Measurements from ENCODE around the gene ROR2. TPM values are rescaled to one million over a fixed set of nuclear protein-coding genes. Genes with fewer than 3 reads are reported as not detected.

Gene ROR2
- total RNA-seq, 1 experiment from 2014 or later: 2.7 TPM

DNA sequence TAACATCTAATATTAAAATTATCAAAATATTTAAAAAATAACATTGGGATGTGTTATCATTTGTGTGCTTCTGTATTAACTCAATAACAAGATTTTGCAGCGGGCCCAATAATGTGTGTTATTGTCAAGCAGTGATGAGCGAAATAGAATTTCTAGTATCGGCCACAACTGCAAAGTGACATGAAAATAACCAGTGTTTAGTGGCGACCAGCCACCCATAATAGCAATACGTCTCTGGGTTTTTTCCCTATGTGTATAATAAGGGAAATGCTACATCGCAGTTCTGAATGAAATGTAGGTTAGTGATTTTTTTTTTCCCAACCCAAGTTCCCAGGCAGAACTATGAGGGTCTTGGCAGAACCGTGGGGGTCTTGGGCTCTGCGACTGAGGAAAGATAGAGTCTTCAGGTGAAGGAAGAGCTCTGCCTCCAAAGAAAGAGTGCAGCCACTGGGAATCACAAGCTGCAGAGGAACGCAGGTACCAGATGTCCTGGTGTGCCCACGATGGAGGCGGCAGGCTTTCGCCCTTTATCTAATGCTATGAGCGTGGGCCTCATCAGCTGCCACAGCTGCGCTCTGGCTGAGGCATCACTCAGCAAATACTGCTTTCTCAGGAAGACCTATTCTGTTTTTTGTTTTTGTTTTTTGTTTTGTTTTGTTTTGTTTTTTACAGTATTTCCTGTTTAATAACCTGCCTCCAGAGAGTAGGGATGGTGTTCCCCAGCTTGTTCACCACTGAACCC is 235.0 kb downstream of the ROR2 start:
- Histone ChIP-seq H3K23me2 (ENCODE audit: insufficient read length, low read depth, low read length, poor library complexity, severe bottlenecking) (no peaks in the 10 kb centered on the region), H4K20me1 (ENCODE audit: control insufficient read depth, insufficient read depth, insufficient read length) (no peaks in the 10 kb centered on the region), H2BK5ac (ENCODE audit: insufficient read length, low read length) (no peak overlapping the region), H3K27ac (ENCODE audit: insufficient read length, low read depth, low read length) (no peak overlapping the region), H2BK12ac (ENCODE audit: insufficient read length, low read depth, low read length) (no peak overlapping the region), H3K18ac (ENCODE audit: insufficient read length, low read depth, low read length) (no peak overlapping the region), H2AK5ac (ENCODE audit: insufficient read length, low read length) (no peak overlapping the region), H2BK15ac (ENCODE audit: low read depth, low read length) (no peak overlapping the region), H4K8ac (replicated peaks; ENCODE audit: insufficient read length, low read depth, low read length) (no peak overlapping the region), H2BK20ac (ENCODE audit: low read depth, low read length, poor library complexity, severe bottlenecking) (no peak overlapping the region), H3K4me1 (ENCODE audit: insufficient read depth, low read length) (no peaks in the 10 kb centered on the region), H3K27me3 (ENCODE audit: insufficient read depth, low read length) (no peaks in the 10 kb centered on the region), H3K9ac (ENCODE audit: extremely low read depth, insufficient read length, low read length) (no peak overlapping the region), H4K91ac (ENCODE audit: insufficient read length, low read depth, low read length) (no peak overlapping the region), H4K5ac (ENCODE audit: insufficient read length, low read depth, low read length) (no peak overlapping the region), H3K14ac (ENCODE audit: insufficient read depth, low read length) (no peak overlapping the region), H2BK120ac (ENCODE audit: low read depth, low read length, poor library complexity, severe bottlenecking) (no peak overlapping the region), H3K23ac (ENCODE audit: insufficient read length, low read depth, low read length) (no peak overlapping the region), H3T11ph (ENCODE audit: low read length) (no peak overlapping the region), H2AFZ (ENCODE audit: low read length) (no peak overlapping the region), H3K4ac (ENCODE audit: low read depth, low read length) (no peak overlapping the region), H3K4me2 (ENCODE audit: insufficient read depth, insufficient read length, low read length) (no peak overlapping the region), H3K56ac (ENCODE audit: insufficient read length, low read depth, low read length) (no peak overlapping the region), H3K9me3 (ENCODE audit: control insufficient read depth, low read depth, low read length) (no peaks in the 10 kb centered on the region), H3K79me1 (ENCODE audit: insufficient read depth, low read depth, low read length, poor library complexity, severe bottlenecking) (no peaks in the 10 kb centered on the region), H3K79me2 (ENCODE audit: insufficient read depth, low read length) (no peaks in the 10 kb centered on the region)
- Mint-ChIP-seq H3K9me3 (peaks cover 5 to 7% of the 10 kb centered on the region in 2 experiments; a peak in 4 of 5 replicates), H3K36me3 (ENCODE audit: insufficient read depth in 1 of 3, low read depth in 3 of 3) (peaks cover 0 to 6% (median 0%) of the 10 kb centered on the region in 3 experiments; a peak in 1 of 7 replicates), H3K4me3 (no peak overlapping the region), H3K27ac (no peak overlapping the region), H3K4me1 (peaks cover 4 to 5% of the 10 kb centered on the region in 2 experiments; a peak in 3 of 4 replicates), H3K27me3 (ENCODE audit: low read depth) (peaks cover 16% of the 10 kb centered on the region)
- WGBS (ENCODE audit: extremely low coverage, insufficient read length, low lambda C conversion rate): no CpG with 5 or more reads among the region's 14 CpGs
- TF ChIP-seq, protein P1, sequence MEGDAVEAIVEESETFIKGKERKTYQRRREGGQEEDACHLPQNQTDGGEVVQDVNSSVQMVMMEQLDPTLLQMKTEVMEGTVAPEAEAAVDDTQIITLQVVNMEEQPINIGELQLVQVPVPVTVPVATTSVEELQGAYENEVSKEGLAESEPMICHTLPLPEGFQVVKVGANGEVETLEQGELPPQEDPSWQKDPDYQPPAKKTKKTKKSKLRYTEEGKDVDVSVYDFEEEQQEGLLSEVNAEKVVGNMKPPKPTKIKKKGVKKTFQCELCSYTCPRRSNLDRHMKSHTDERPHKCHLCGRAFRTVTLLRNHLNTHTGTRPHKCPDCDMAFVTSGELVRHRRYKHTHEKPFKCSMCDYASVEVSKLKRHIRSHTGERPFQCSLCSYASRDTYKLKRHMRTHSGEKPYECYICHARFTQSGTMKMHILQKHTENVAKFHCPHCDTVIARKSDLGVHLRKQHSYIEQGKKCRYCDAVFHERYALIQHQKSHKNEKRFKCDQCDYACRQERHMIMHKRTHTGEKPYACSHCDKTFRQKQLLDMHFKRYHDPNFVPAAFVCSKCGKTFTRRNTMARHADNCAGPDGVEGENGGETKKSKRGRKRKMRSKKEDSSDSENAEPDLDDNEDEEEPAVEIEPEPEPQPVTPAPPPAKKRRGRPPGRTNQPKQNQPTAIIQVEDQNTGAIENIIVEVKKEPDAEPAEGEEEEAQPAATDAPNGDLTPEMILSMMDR (conservative IDR thresholded peaks at IDR 0.05): no peak
- DNase-seq: no peak
